IMR-90 (cell line): ENCODE data around the gene AGT. TPM values are rescaled to one million over a fixed set of nuclear protein-coding genes. Genes with fewer than 3 reads are reported as not detected.

ENCODE experiments used
- ATAC-seq: fragments of 200-7000 bp; cut with Tn5 transposase; 2 replicates; pipeline ENCODE4 v1.9.1; 2020; ENCODE audit warnings: low read depth, mild to moderate bottlenecking, moderate library complexity
- BruUV-seq: library from RNA; stranded (reverse); fragments of 400-500 nt; replicated peaks from 2 replicates; lab custom pipeline; 2021; lab: Mats Ljungman, UMichigan
- CTCF ChIA-PET: fragments of 300-600 bp; formaldehyde crosslinking; extraction: SDS; loops from one replicate; lab custom pipeline; 2021; ENCODE audit warnings: antibody characterized with exemption; lab: Yijun Ruan, JAX
- POLR2A ChIA-PET: fragments of 300-600 bp; sonication (Branson Sonifier 250); formaldehyde crosslinking; loops from one replicate; lab custom pipeline; 2022; ENCODE audit warnings: antibody characterized with exemption; ENCODE audit not compliant: unreplicated experiment; lab: Charles Lee
- DNase-seq: peaks from one replicate; pipeline ENCODE4 v3.0.0; 2013
- H2AFZ ChIP-seq: replicated peaks from 2 replicates; pipeline ENCODE3; 2013; ENCODE audit warnings: low read length, mild to moderate bottlenecking; ENCODE audit not compliant: poor library complexity
- H2AK5ac ChIP-seq: 2 replicates; pipeline ENCODE4 v1.6.1; 2013; ENCODE audit warnings: low read depth, low read length, inconsistent platforms
- H2AK9ac ChIP-seq: replicated peaks from 2 replicates; pipeline ENCODE3; 2013; ENCODE audit warnings: mild to moderate bottlenecking, low read depth, low read length, moderate library complexity; ENCODE audit not compliant: poor library complexity
- H2BK120ac ChIP-seq: 2 replicates; pipeline ENCODE4 v1.6.1; 2013; ENCODE audit warnings: low read depth, low read length, inconsistent platforms
- H2BK15ac ChIP-seq: 3 replicates; pipeline ENCODE4 v1.6.1; 2013; ENCODE audit warnings: low read depth, low read length, inconsistent platforms
- H2BK20ac ChIP-seq: 2 replicates; pipeline ENCODE4 v1.6.1; 2013; ENCODE audit warnings: low read depth, mild to moderate bottlenecking, inconsistent platforms, low read length, moderate library complexity
- H2BK5ac ChIP-seq: 2 replicates; pipeline ENCODE4 v1.6.1; 2013; ENCODE audit warnings: mild to moderate bottlenecking, low read depth, low read length, inconsistent platforms; ENCODE audit not compliant: poor library complexity, severe bottlenecking
- H3K14ac ChIP-seq: replicated peaks from 2 replicates; pipeline ENCODE4 v1.6.1; 2013; ENCODE audit warnings: low read depth, low read length, inconsistent platforms
- H3K18ac ChIP-seq: 2 replicates; pipeline ENCODE4 v1.6.1; 2013; ENCODE audit warnings: low read depth, low read length, control low read depth
- H3K23ac ChIP-seq: 2 replicates; pipeline ENCODE4 v1.6.1; 2013; ENCODE audit warnings: low read depth, low read length, inconsistent platforms
- H3K27ac ChIP-seq: 2 replicates; pipeline ENCODE4 v1.5.1; 2013; ENCODE audit warnings: mild to moderate bottlenecking, control low read depth, low read length; ENCODE audit not compliant: insufficient read depth
- H3K27me3 ChIP-seq: 2 replicates; pipeline ENCODE4 v1.6.1; 2013; ENCODE audit warnings: low read length; ENCODE audit not compliant: control insufficient read depth, insufficient read depth
- H3K36me3 ChIP-seq: 2 replicates; pipeline ENCODE4 v1.6.1; 2013; ENCODE audit warnings: low read length, mixed read lengths; ENCODE audit not compliant: control insufficient read depth, insufficient read depth
- H3K4ac ChIP-seq: 2 replicates; pipeline ENCODE4 v1.6.1; 2013; ENCODE audit warnings: low read depth, low read length, inconsistent platforms
- H3K4me1 ChIP-seq: 2 replicates; pipeline ENCODE4 v1.6.1; 2013; ENCODE audit warnings: low read length, mixed read lengths; ENCODE audit not compliant: control insufficient read depth, insufficient read depth
- H3K4me2 ChIP-seq: 2 replicates; pipeline ENCODE4 v1.6.1; 2013; ENCODE audit warnings: low read depth, mild to moderate bottlenecking, control low read depth, low read length, moderate library complexity
- H3K4me3 ChIP-seq: 2 replicates; pipeline ENCODE4 v1.5.1; 2013; ENCODE audit warnings: low read depth, mild to moderate bottlenecking, control low read depth, low read length, moderate library complexity; ENCODE audit not compliant: insufficient read depth
- H3K56ac ChIP-seq: 2 replicates; pipeline ENCODE4 v1.6.1; 2013; ENCODE audit warnings: low read length, inconsistent platforms; ENCODE audit not compliant: insufficient read depth; ENCODE audit errors: extremely low read depth
- H3K79me1 ChIP-seq, 2 experiments: 2 replicates each; pipeline ENCODE4 v1.6.1; 2013; ENCODE audit warnings: low read length in 2 of 2, inconsistent platforms in 1 of 2, low read depth in 1 of 2
- H3K9ac ChIP-seq: 2 replicates; pipeline ENCODE4 v1.6.1; 2013; ENCODE audit warnings: low read depth, low read length, control low read depth
- H3K9me1 ChIP-seq: 2 replicates; pipeline ENCODE4 v1.6.1; 2013; ENCODE audit warnings: low read length, inconsistent platforms; ENCODE audit not compliant: insufficient read depth
- H3K9me3 ChIP-seq: 2 replicates; pipeline ENCODE4 v1.6.1; 2013; ENCODE audit warnings: low read length; ENCODE audit not compliant: control insufficient read depth, insufficient read depth
- H4K20me1 ChIP-seq: 2 replicates; pipeline ENCODE4 v1.6.1; 2013; ENCODE audit warnings: low read length, inconsistent platforms; ENCODE audit not compliant: insufficient read depth
- H4K5ac ChIP-seq: 2 replicates; pipeline ENCODE4 v1.6.1; 2013; ENCODE audit warnings: mild to moderate bottlenecking, low read depth, low read length, control low read depth
- H4K8ac ChIP-seq, 2 experiments: 2 replicates each; pipeline ENCODE4 v1.6.1; 2013; ENCODE audit warnings: low read depth in 2 of 2, low read length in 2 of 2, control low read depth in 1 of 2, inconsistent platforms in 1 of 2
- H4K91ac ChIP-seq: 2 replicates; pipeline ENCODE4 v1.6.1; 2013; ENCODE audit warnings: low read depth, low read length, inconsistent platforms; ENCODE audit not compliant: insufficient read depth
- BHLHE40 ChIP-seq: fragments of 150-350 bp; IDR thresholded peaks from 2 replicates; pipeline ENCODE4 v1.6.1; 2016; ENCODE audit warnings: mild to moderate bottlenecking, low read depth, low read length
- CEBPB ChIP-seq: IDR thresholded peaks from 2 replicates; pipeline ENCODE4 v1.6.1; 2012; ENCODE audit warnings: low read depth, low read length, improper control_type of control experiment
- CHD1 ChIP-seq: IDR thresholded peaks from 2 replicates; pipeline ENCODE4 v1.6.1; 2012; ENCODE audit warnings: low read depth, low read length, improper control_type of control experiment
- CTCF ChIP-seq: conservative IDR thresholded peaks from 2 replicates; pipeline ENCODE4 v1.5.1; 2012; ENCODE audit warnings: mild to moderate bottlenecking, low read depth, low read length, improper control_type of control experiment
- ELK1 ChIP-seq: fragments of 150-350 bp; IDR thresholded peaks from 2 replicates; pipeline ENCODE4 v1.6.1; 2016; ENCODE audit warnings: low read depth, mild to moderate bottlenecking, low read length, moderate library complexity, borderline replicate concordance
- FOS ChIP-seq: fragments of 150-350 bp; IDR thresholded peaks from 2 replicates; pipeline ENCODE4 v1.6.1; 2016; ENCODE audit warnings: low read depth, low read length
- MAFK ChIP-seq: IDR thresholded peaks from 2 replicates; pipeline ENCODE4 v1.6.1; 2012; ENCODE audit warnings: low read depth, low read length, improper control_type of control experiment
- MXI1 ChIP-seq: IDR thresholded peaks from 2 replicates; pipeline ENCODE4 v1.6.1; 2012; ENCODE audit warnings: low read depth, mild to moderate bottlenecking, low read length, moderate library complexity, borderline replicate concordance
- NFE2L2 ChIP-seq: fragments of 150-350 bp; IDR thresholded peaks from 2 replicates; pipeline ENCODE4 v1.6.1; 2016; ENCODE audit warnings: low read depth, mild to moderate bottlenecking, low read length
- POLR2A ChIP-seq: IDR thresholded peaks from 2 replicates; pipeline ENCODE4 v1.6.1; 2012; ENCODE audit warnings: mild to moderate bottlenecking, low read depth, low read length
- RAD21 ChIP-seq: IDR thresholded peaks from 2 replicates; pipeline ENCODE4 v1.6.1; 2012; ENCODE audit warnings: low read length, improper control_type of control experiment
- RCOR1 ChIP-seq: IDR thresholded peaks from 2 replicates; pipeline ENCODE4 v1.6.1; 2012; ENCODE audit warnings: mild to moderate bottlenecking, low read length, improper control_type of control experiment; ENCODE audit not compliant: insufficient replicate concordance
- USF2 ChIP-seq: fragments of 150-350 bp; IDR thresholded peaks from 2 replicates; pipeline ENCODE4 v1.6.1; 2017; ENCODE audit warnings: mild to moderate bottlenecking, antibody characterized with exemption, low read length, low read depth
- WGBS, 2 experiments: methylation state at CpG; one replicate each; pipeline versions ENCODE4 v1.1.5 to v1.1.7; 2013; ENCODE audit warnings: missing lambda C conversion rate in 2 of 2; ENCODE audit not compliant: insufficient read length in 1 of 2; ENCODE audit errors: extremely low coverage in 2 of 2; 5-methylcytosine and 5-hydroxymethylcytosine counted together
- dilution Hi-C: fragments of 300-500 bp; cut with HindIII; formaldehyde crosslinking; loops from one replicate; pipeline ENCODE4 v1.14.3; 2018; ENCODE audit warnings: low sequenced_read_pairs; ENCODE audit not compliant: unreplicated experiment
- in situ Hi-C: fragments of 300-500 bp; cut with MboI; formaldehyde crosslinking; loops from 3 replicates; pipeline ENCODE4 v1.14.3; 2019; ENCODE audit warnings: low sequenced_read_pairs, inconsistent platforms, mixed read lengths
- intact Hi-C: fragments of 100-400 bp; cut with micrococcal nuclease; formaldehyde crosslinking; loops from 2 replicates; pipeline ENCODE4 v1.10.0; 2022
- polyA plus RNA-seq, 3 experiments: library from polyadenylated mRNA; depleted of rRNA; stranded (reverse); fragments of >200 nt; gene quantifications; 2 replicates each; pipeline ENCODE4 v1.2.3, GENCODE V29; 2012; ENCODE audit warnings: low replicate concordance in 1 of 3
- total RNA-seq: library from RNA; depleted of rRNA; stranded (reverse); fragments of >200 nt; gene quantifications from 2 replicates; pipeline ENCODE4 v1.2.3, GENCODE V29; 2012

AGT gene
- total and polyA plus RNA-seq, 2 of the 4 experiments (the other 2 are of a cell fraction) = 0.18 to 0.34 TPM

GRCh38 chr1:230728710-230729392 lies 14.9 kb upstream of the AGT start:
- ChIA-PET CTCF (no interaction called here), POLR2A (no interaction called here)
- no peak overlapping the region for H3K4me2 ChIP-seq
- no peak overlapping the region for H2AK9ac ChIP-seq
- no peaks in the 10 kb centered on the region for H4K20me1 ChIP-seq
- H2BK15ac ChIP-seq = no peak overlapping the region
- H2BK120ac ChIP-seq = no peak overlapping the region
- no peak overlapping the region for H3K18ac ChIP-seq
- intact Hi-C loops = no loop called here
- dilution Hi-C loops = no loop called here
- no peak overlapping the region for H2AK5ac ChIP-seq
- no peaks in the 10 kb centered on the region for H3K9me3 ChIP-seq
- H3K27ac ChIP-seq = no peak overlapping the region
- DNase-seq (no peak), ATAC-seq (no peak)
- in situ Hi-C loops = no loop called here
- no peak overlapping the region for H3K14ac ChIP-seq
- no peak overlapping the region for H4K8ac ChIP-seq
- no peak overlapping the region for H3K4me3 ChIP-seq
- H3K27me3 ChIP-seq = peaks cover 4% of the 10 kb centered on the region
- H3K56ac ChIP-seq = no peak overlapping the region
- no peak overlapping the region for H2AFZ ChIP-seq
- no peaks in the 10 kb centered on the region for H3K36me3 ChIP-seq
- H3K4me1 ChIP-seq = no peaks in the 10 kb centered on the region
- WGBS, 2 experiments = 46% methylated on average over 4 of the region's 6 CpGs; no CpG with 5 or more reads in 1 of the 2 experiments
- TF ChIP-seq MAFK (no peak), BHLHE40 (no peak), FOS (no peak), ELK1 (no peak), NFE2L2 (no peak), USF2 (no peak), RCOR1 (no peak), CTCF (no peak), CHD1 (no peak), POLR2A (no peak), CEBPB (no peak), MXI1 (no peak), RAD21 (no peak)
- no peak overlapping the region for H4K5ac ChIP-seq
- H3K9ac ChIP-seq = no peak overlapping the region
- H4K91ac ChIP-seq = no peak overlapping the region
- no peak overlapping the region for H2BK20ac ChIP-seq
- H2BK5ac ChIP-seq = no peak overlapping the region
- H3K23ac ChIP-seq = no peak overlapping the region
- no TSS peak for BruUV-seq
- H3K79me1 ChIP-seq = no peaks in the 10 kb centered on the region
- H3K9me1 ChIP-seq = no peaks in the 10 kb centered on the region
- H3K4ac ChIP-seq = no peak overlapping the region
